GM19463 (cell line): ENCODE measurements around the gene CACNA1B.
"Not testable (repeated sequence)": the region's sequence is repeated elsewhere in the genome, so short reads cannot be mapped to it uniquely, and the experiment has no call there.

Source experiments
- ATAC-seq: cut with Tn5 transposase; IDR thresholded peaks from one replicate; pipeline ENCODE4 v1.9.1; 2021; ENCODE audit warnings: mild to moderate bottlenecking, moderate library complexity; ENCODE audit not compliant: unreplicated experiment

CACNA1B gene

GRCh38 chr9:138069731-138070456 is 192.3 kb downstream of the CACNA1B start:
- no peak for ATAC-seq

- no peak for ATAC-seq
Observed at GRCh38 chr9:138070815-138071214, 193.2 kb downstream of the CACNA1B start.

- no peak for ATAC-seq
Observed at GRCh38 chr9:138071292-138071691, 193.7 kb downstream of the CACNA1B start.

- ATAC-seq, result no peak
Observed at GRCh38 chr9:138071731-138072130, 194.1 kb downstream of the CACNA1B start.

GRCh38 chr9:138072161-138072842 is 194.7 kb downstream of the CACNA1B start:
- ATAC-seq, result no peak

GRCh38 chr9:138072897-138073296 is 195.3 kb downstream of the CACNA1B start:
- no peak for ATAC-seq

- ATAC-seq, result no peak
Observed at GRCh38 chr9:138073408-138073807, 195.8 kb downstream of the CACNA1B start.

- no peak for ATAC-seq
Observed at GRCh38 chr9:138073808-138074207, 196.2 kb downstream of the CACNA1B start.

- ATAC-seq, result no peak
Observed at GRCh38 chr9:138074516-138074915, 196.9 kb downstream of the CACNA1B start.

GRCh38 chr9:138075496-138075895 is 197.9 kb downstream of the CACNA1B start:
- ATAC-seq, result no peak

- no peak for ATAC-seq
Observed at GRCh38 chr9:138075961-138076649, 198.5 kb downstream of the CACNA1B start.

- ATAC-seq, result no peak
Observed at GRCh38 chr9:138076650-138077009, 199.0 kb downstream of the CACNA1B start.

- ATAC-seq, result no peak
Observed at GRCh38 chr9:138077126-138077525, 199.5 kb downstream of the CACNA1B start.

GRCh38 chr9:138077898-138078540 is 200.4 kb downstream of the CACNA1B start:
- no peak for ATAC-seq

GRCh38 chr9:138078846-138079245 is 201.3 kb downstream of the CACNA1B start:
- ATAC-seq, result no peak

GRCh38 chr9:138080979-138081378 is 203.4 kb downstream of the CACNA1B start:
- no peak for ATAC-seq

GRCh38 chr9:138082918-138083636 is 205.5 kb downstream of the CACNA1B start:
- ATAC-seq, result no peak

GRCh38 chr9:138083873-138084272 is 206.3 kb downstream of the CACNA1B start:
- ATAC-seq, result no peak

GRCh38 chr9:138085568-138085967 is 208.0 kb downstream of the CACNA1B start:
- ATAC-seq, result no peak

GRCh38 chr9:138092057-138092456 is 214.5 kb downstream of the CACNA1B start:
- ATAC-seq, result not testable (repeated sequence)

- ATAC-seq, result no peak
Observed at GRCh38 chr9:138094028-138094427, 216.4 kb downstream of the CACNA1B start.
